Body of pancreas (tissue), 4 donors: ENCODE measurements around the gene PLPP1. TPM values are rescaled to one million over a fixed set of nuclear protein-coding genes. Genes with fewer than 3 reads are reported as not detected.
"Not testable (repeated sequence)": the region's sequence is repeated elsewhere in the genome, so short reads cannot be mapped to it uniquely, and the experiment has no call there.

Source experiments
- ATAC-seq: fragments of 150-250 bp; one replicate; pipeline ENCODE4 v1.9.1; 2016
- DNase-seq, 4 donors: peaks; one replicate each; pipeline ENCODE4 v3.0.0-alpha.2; 2019
- H3K27ac ChIP-seq, 4 donors: fragments of 200-600 bp; sonication (generic); 1 replicate in 3 of 4; 2 replicates in 1 of 4; pipeline versions ENCODE4 v1.5.1 to v1.6.1; 2016 to 2019; ENCODE audit warnings: mild to moderate bottlenecking in 1 of 4, mixed read lengths in 1 of 4, moderate library complexity in 1 of 4
- H3K27me3 ChIP-seq, 2 donors: fragments of 200-600 bp; sonication (generic); one replicate each; pipeline ENCODE4 v1.6.0; 2016; ENCODE audit warnings: mild to moderate bottlenecking in 1 of 2
- H3K36me3 ChIP-seq, 2 donors: fragments of 200-600 bp; sonication (generic); replicated peaks in 1 of 2; 2 replicates each; pipeline ENCODE4 v1.5.1; 2016; ENCODE audit warnings: low read depth in 2 of 2; ENCODE audit not compliant: insufficient read depth in 1 of 2
- H3K4me1 ChIP-seq: fragments of 200-600 bp; sonication (generic); one replicate; pipeline ENCODE4 v1.6.0; 2016
- H3K4me3 ChIP-seq, 2 donors: fragments of 200-600 bp; sonication (generic); 1 replicate in 1 of 2; 2 replicates in 1 of 2; pipeline ENCODE4 v1.5.1; 2016 to 2019
- H3K9me3 ChIP-seq, 3 donors: fragments of 200-600 bp; sonication (generic); 1 replicate in 2 of 3; 2 replicates in 1 of 3; pipeline ENCODE4 v1.5.1; 2016
- POLR2A ChIP-seq, 3 donors: fragments of 450-650 bp; IDR thresholded peaks; one replicate each; pipeline ENCODE4 v1.6.1; 2016; ENCODE audit warnings: antibody characterized with exemption in 3 of 3, mild to moderate bottlenecking in 2 of 3
- WGBS, 2 donors: methylation state at CpG; one replicate each; pipeline ENCODE4 v1.1.5; 2017; 5-methylcytosine and 5-hydroxymethylcytosine counted together
- intact Hi-C: fragments of 100-400 bp; cut with DNase I; formaldehyde crosslinking; loops from one replicate; pipeline ENCODE4 v1.15.1; 2023
- total RNA-seq, 2 donors: library from RNA; depleted of rRNA; stranded (reverse); fragments of >200 nt; gene quantifications; one replicate each; pipeline ENCODE4 v1.1.0, GENCODE V29; 2016
- TF ChIP-seq, protein P1 (sequence below), 7 experiments: fragments of 450-650 bp in 4 of 7; fragments of 200-600 bp in 3 of 7; sonication (generic) in 3 of 7; IDR thresholded peaks; one replicate each; pipeline ENCODE4 v1.5.1; 2016 to 2019; ENCODE audit warnings: antibody characterized with exemption in 7 of 7

PLPP1 gene
- total RNA-seq, 2 donors from 2014 or later, result 88.2 to 227 TPM

DNA sequence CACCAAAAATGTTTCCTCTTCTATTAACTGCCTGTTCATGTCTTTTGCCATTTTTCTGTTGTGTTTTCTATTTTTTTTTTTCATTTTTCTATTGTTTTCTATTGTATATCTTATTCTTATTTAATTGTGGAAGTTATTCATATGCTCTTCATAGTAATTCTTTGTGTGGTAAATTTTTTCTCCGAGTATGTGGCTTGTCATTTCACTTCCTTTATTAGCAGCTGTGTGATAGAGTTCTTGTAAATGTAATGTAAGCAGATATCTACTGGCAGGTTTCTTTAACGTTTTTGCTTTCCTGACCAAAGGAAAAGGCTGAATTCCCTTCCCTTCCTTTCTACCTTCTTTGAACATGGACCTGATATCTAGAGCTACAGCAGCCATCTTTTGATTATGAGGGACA lies 5.8 kb upstream of the PLPP1 start:
- Histone ChIP-seq H3K4me3 (no peak overlapping the region), H3K36me3 (no peaks in the 10 kb centered on the region), H3K4me1 (peaks cover 1% of the 10 kb centered on the region), H3K27ac (no peak overlapping the region), H3K27me3 (no peaks in the 10 kb centered on the region), H3K9me3 (no peaks in the 10 kb centered on the region)
- ATAC-seq, result no peak
- 38 to 46% methylated on average over 2 of the region's 2 CpGs for WGBS, 2 donors
- intact Hi-C loops, result no loop called here
- DNase-seq, result no peak
- TF ChIP-seq, protein P1, sequence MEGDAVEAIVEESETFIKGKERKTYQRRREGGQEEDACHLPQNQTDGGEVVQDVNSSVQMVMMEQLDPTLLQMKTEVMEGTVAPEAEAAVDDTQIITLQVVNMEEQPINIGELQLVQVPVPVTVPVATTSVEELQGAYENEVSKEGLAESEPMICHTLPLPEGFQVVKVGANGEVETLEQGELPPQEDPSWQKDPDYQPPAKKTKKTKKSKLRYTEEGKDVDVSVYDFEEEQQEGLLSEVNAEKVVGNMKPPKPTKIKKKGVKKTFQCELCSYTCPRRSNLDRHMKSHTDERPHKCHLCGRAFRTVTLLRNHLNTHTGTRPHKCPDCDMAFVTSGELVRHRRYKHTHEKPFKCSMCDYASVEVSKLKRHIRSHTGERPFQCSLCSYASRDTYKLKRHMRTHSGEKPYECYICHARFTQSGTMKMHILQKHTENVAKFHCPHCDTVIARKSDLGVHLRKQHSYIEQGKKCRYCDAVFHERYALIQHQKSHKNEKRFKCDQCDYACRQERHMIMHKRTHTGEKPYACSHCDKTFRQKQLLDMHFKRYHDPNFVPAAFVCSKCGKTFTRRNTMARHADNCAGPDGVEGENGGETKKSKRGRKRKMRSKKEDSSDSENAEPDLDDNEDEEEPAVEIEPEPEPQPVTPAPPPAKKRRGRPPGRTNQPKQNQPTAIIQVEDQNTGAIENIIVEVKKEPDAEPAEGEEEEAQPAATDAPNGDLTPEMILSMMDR (IDR thresholded peaks at IDR 0.05), result no peak
- no peak for TF ChIP-seq POLR2A (IDR thresholded peaks at IDR 0.05)

DNA sequence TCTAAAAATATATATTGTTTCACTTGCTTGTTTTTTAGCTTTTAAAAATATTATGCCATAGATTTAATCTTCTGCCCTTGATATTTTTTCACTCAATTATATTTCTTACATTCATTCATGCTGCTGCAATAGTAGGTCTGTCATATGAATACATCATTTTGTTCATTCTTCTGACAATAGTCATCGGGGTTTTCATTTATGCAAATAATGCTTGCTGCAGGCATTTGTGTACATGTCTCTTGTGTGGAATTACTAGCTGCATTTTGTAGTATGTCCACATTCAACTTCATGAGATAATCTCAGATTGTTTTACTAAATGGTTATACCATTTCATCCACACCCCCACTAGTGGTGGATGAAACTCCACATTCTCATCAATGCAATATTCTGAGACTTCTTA lies 5.3 kb upstream of the PLPP1 start:
- ATAC-seq (no peak), DNase-seq (no peak)
- H3K27me3 ChIP-seq, result no peaks in the 10 kb centered on the region
- H3K27ac ChIP-seq, result no peak overlapping the region
- H3K4me3 ChIP-seq, result no peak overlapping the region
- peaks cover 5% of the 10 kb centered on the region for H3K4me1 ChIP-seq
- no peaks in the 10 kb centered on the region for H3K9me3 ChIP-seq
- intact Hi-C loops, result no loop called here
- no peak for TF ChIP-seq POLR2A (IDR thresholded peaks at IDR 0.05)
- TF ChIP-seq, protein P1 (IDR thresholded peaks at IDR 0.05), result no peak
- 65 to 77% methylated on average over 1 of the region's 1 CpG for WGBS, 2 donors
- no peaks in the 10 kb centered on the region for H3K36me3 ChIP-seq

DNA sequence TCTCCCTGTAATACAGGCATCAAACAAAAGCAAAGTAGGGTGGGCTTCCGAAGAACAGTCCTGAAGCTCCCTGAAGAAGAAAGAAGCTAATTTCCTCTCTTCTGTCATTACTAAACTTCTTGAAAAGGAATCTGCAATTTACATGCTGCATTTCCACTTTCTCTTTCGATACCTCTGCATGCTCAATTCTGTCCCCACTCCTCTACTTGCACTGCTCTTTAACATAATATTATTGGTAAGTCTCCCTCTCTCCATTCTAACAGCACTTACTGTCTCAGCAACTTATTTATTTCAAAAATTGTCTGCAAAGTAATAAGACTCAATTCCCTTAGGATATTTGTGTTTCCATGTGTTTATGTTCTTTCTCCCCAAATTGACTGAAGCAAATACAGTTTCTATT lies 3.9 kb upstream of the PLPP1 start:
- no peak overlapping the region for H3K27ac ChIP-seq
- intact Hi-C loops, result no loop called here
- peaks cover 8% of the 10 kb centered on the region for H3K4me1 ChIP-seq
- ATAC-seq (no peak), DNase-seq (no peak)
- H3K36me3 ChIP-seq, result no peaks in the 10 kb centered on the region
- TF ChIP-seq POLR2A (IDR thresholded peaks at IDR 0.05), result no peak
- TF ChIP-seq, protein P1 (IDR thresholded peaks at IDR 0.05), result no peak
- H3K27me3 ChIP-seq, result no peaks in the 10 kb centered on the region
- H3K9me3 ChIP-seq, result no peaks in the 10 kb centered on the region
- 41 to 71% methylated on average over 2 of the region's 2 CpGs for WGBS, 2 donors
- no peak overlapping the region for H3K4me3 ChIP-seq

DNA sequence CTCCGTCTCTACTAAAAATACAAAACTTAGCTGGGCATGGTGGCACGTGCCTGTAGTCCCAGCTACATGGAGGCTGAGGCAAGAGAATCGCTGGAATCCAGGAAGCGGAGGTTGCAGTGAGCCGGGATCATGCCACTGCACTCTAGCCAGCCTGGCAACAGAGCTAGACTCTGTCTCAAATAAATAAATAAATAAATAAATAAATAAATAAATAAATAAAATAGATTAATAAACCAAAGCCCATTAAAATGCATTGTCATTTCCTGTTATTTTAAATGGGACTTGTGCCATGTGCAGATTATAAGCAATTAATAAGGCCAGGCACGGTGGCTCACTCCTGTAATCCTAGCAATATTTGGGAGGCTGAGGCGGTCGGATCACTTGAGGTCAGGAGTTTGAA lies 2.6 kb upstream of the PLPP1 start:
- peaks cover 20% of the 10 kb centered on the region for H3K4me1 ChIP-seq
- H3K4me3 ChIP-seq, H3K27me3 ChIP-seq, H3K36me3 ChIP-seq, intact Hi-C loops, ATAC-seq, H3K9me3 ChIP-seq, DNase-seq, H3K27ac ChIP-seq: not testable (repeated sequence)
- 96% methylated on average over 8 of the region's 8 CpGs for WGBS, 2 donors

DNA sequence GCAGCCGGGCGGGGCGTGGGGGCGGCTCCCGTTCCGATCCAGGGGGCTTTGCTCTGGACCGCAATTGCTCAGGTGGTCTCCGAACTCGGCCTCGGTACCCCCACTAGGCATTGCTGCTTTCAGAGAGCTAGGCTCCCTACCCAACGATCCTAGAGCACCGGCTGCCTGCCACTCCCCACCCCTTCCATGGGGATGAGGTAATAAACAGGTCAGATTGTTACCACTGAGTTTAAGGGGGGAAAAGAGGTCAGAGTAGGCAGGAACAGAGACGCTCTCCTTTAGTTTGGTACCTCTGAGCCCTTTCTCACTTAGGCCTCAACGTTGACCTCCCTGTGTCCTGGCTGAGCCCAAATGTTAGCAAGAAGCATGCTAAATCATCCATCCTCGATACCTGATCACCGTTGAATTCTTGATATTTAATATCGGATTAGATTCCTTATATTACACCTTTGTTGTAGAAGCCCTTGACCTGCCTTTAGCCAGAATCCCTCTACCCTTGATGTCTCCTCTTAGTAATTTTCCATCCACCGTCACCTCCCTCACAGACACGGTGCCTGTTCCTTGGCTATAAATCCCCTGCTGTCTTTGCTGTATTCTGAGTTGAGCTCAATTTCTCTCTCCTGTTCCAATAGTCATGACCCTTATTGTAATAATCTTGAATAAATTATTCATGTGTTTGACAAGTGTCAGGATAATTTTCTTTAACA lies 588 bp upstream of the PLPP1 start:
- Histone ChIP-seq H3K4me1 (peaks cover 20% of the 10 kb centered on the region), H3K36me3 (no peaks in the 10 kb centered on the region), H3K27ac (peak overlapping the region; percentile 85 to 93 (median 90)), H3K9me3 (no peaks in the 10 kb centered on the region), H3K4me3 (peak overlapping the region; percentile 21 to 83), H3K27me3 (no peaks in the 10 kb centered on the region)
- intact Hi-C loops, result no loop called here
- TF ChIP-seq, protein P1 (IDR thresholded peaks at IDR 0.05), result peak in 1 of 7 experiments; percentile 21
- TF ChIP-seq POLR2A (IDR thresholded peaks at IDR 0.05), result no peak
- ATAC-seq (peak; percentile 46), DNase-seq (no peak)
- WGBS, 2 donors, result 14 to 17% methylated on average over 12 to 19 of the region's 19 CpGs
